Measurements from ENCODE around the gene PDCD11.

DNA sequence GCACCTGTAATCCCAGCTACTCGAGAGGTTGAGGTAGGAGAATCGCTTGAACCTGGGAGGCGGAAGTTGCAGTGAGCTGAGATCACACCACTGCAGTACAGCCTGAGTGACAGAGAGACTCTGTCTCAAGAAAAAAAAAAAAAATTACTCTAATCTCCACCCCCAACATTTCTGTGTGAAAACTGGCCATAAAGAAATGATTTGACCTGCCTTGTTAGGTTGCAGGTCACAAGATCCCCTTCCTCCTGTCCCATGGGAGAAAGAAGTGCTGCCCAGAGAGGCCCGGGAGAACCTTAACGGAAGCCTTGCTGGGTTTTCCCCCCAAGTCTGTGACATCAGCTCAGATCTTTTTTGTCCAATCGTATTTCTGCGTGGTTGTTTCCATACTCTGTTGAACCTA, 71.0 kb downstream of the PDCD11 start:
- TF ChIP-seq PRDM1 (tag by site-specific recombination; IDR thresholded peaks at IDR 0.05) (no peak), ZNF560 (tag by site-specific recombination; IDR thresholded peaks at IDR 0.05; ENCODE audit: borderline replicate concordance) (no peak), ZNF174 (tag by site-specific recombination; IDR thresholded peaks at IDR 0.05) (no peak), KLF10 (tag by site-specific recombination; IDR thresholded peaks at IDR 0.05) (no peak), ZSCAN30 (tag by site-specific recombination; IDR thresholded peaks at IDR 0.05) (no peak)
- TF ChIP-seq, protein P1, sequence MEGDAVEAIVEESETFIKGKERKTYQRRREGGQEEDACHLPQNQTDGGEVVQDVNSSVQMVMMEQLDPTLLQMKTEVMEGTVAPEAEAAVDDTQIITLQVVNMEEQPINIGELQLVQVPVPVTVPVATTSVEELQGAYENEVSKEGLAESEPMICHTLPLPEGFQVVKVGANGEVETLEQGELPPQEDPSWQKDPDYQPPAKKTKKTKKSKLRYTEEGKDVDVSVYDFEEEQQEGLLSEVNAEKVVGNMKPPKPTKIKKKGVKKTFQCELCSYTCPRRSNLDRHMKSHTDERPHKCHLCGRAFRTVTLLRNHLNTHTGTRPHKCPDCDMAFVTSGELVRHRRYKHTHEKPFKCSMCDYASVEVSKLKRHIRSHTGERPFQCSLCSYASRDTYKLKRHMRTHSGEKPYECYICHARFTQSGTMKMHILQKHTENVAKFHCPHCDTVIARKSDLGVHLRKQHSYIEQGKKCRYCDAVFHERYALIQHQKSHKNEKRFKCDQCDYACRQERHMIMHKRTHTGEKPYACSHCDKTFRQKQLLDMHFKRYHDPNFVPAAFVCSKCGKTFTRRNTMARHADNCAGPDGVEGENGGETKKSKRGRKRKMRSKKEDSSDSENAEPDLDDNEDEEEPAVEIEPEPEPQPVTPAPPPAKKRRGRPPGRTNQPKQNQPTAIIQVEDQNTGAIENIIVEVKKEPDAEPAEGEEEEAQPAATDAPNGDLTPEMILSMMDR (tag by site-specific recombination; IDR thresholded peaks at IDR 0.05) = no peak
- TF ChIP-seq, protein P2, sequence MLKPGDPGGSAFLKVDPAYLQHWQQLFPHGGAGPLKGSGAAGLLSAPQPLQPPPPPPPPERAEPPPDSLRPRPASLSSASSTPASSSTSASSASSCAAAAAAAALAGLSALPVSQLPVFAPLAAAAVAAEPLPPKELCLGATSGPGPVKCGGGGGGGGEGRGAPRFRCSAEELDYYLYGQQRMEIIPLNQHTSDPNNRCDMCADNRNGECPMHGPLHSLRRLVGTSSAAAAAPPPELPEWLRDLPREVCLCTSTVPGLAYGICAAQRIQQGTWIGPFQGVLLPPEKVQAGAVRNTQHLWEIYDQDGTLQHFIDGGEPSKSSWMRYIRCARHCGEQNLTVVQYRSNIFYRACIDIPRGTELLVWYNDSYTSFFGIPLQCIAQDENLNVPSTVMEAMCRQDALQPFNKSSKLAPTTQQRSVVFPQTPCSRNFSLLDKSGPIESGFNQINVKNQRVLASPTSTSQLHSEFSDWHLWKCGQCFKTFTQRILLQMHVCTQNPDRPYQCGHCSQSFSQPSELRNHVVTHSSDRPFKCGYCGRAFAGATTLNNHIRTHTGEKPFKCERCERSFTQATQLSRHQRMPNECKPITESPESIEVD (tag by site-specific recombination; IDR thresholded peaks at IDR 0.05) = no peak
- TF ChIP-seq, protein P3, sequence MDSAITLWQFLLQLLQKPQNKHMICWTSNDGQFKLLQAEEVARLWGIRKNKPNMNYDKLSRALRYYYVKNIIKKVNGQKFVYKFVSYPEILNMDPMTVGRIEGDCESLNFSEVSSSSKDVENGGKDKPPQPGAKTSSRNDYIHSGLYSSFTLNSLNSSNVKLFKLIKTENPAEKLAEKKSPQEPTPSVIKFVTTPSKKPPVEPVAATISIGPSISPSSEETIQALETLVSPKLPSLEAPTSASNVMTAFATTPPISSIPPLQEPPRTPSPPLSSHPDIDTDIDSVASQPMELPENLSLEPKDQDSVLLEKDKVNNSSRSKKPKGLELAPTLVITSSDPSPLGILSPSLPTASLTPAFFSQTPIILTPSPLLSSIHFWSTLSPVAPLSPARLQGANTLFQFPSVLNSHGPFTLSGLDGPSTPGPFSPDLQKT (IDR thresholded peaks at IDR 0.05; ENCODE audit: borderline replicate concordance, low read depth, low read length) = no peak
